ENCODE data around the gene NKAIN2.
"Not testable (repeated sequence)": the region's sequence is repeated elsewhere in the genome, so short reads cannot be mapped to it uniquely, and the experiment has no call there.

DNA sequence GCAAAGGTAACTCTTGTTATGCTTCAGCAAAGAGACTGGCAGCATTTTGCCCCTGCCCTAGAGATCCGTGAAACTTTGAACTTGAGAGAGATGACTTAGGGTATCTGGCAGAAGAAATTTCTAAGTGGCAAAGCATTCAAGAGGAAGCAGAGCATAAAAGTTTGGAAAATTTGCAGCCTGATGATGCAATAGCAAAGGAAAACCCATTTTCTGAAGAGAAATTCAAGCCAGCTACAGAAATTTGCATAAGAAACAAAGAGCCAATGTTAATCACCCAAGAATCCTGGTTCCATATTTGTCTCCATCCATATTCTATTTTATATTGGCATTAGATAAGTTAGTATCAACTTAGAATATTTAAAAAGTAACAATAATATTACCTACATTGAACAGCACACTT lies 934.1 kb downstream of the NKAIN2 start:
- TF ChIP-seq, protein P1, sequence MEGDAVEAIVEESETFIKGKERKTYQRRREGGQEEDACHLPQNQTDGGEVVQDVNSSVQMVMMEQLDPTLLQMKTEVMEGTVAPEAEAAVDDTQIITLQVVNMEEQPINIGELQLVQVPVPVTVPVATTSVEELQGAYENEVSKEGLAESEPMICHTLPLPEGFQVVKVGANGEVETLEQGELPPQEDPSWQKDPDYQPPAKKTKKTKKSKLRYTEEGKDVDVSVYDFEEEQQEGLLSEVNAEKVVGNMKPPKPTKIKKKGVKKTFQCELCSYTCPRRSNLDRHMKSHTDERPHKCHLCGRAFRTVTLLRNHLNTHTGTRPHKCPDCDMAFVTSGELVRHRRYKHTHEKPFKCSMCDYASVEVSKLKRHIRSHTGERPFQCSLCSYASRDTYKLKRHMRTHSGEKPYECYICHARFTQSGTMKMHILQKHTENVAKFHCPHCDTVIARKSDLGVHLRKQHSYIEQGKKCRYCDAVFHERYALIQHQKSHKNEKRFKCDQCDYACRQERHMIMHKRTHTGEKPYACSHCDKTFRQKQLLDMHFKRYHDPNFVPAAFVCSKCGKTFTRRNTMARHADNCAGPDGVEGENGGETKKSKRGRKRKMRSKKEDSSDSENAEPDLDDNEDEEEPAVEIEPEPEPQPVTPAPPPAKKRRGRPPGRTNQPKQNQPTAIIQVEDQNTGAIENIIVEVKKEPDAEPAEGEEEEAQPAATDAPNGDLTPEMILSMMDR (optimal IDR thresholded peaks at IDR 0.05 in 1 of 3, IDR thresholded peaks at IDR 0.05 in 1 of 3, conservative IDR thresholded peaks at IDR 0.05 in 1 of 3; ENCODE audit: extremely low read depth in 1 of 3, insufficient read depth in 2 of 3, low read length in 3 of 3), result not testable (repeated sequence)
- not testable (repeated sequence) for TF ChIP-seq EZH2 (IDR thresholded peaks at IDR 0.05; ENCODE audit: low read length)
